GM19099 (cell line): Measurements from ENCODE around the gene ARRB2.

Experiments used
- POLR2A ChIP-seq: IDR thresholded peaks from 3 replicates; pipeline ENCODE4 v1.6.1; 2011; ENCODE audit warnings: low read depth; ENCODE audit not compliant: insufficient read length; ENCODE audit errors: extremely low read depth

Gene ARRB2

GRCh38 chr17:4768298-4768697 is 57.9 kb downstream of the ARRB2 start:
- no peak for TF ChIP-seq POLR2A

GRCh38 chr17:4769628-4770027 is 59.2 kb downstream of the ARRB2 start:
- TF ChIP-seq POLR2A, result no peak
